ENCODE data around the gene EDDM3A.
"Not testable (repeated sequence)": the region's sequence is repeated elsewhere in the genome, so short reads cannot be mapped to it uniquely, and the experiment has no call there.

EDDM3A gene

GRCh38 chr14:20748439-20748838 lies 2.8 kb downstream of the EDDM3A start:
- TF ChIP-seq CTCF (conservative IDR thresholded peaks at IDR 0.05; ENCODE audit: low read depth, low read length): no peak
- no peak for DNase-seq (ENCODE audit: low read depth)
- H3K4me3 ChIP-seq (ENCODE audit: low read length): no peak overlapping the region

- no peak for TF ChIP-seq CTCF (conservative IDR thresholded peaks at IDR 0.05; ENCODE audit: low read depth, low read length)
- no peak for DNase-seq (ENCODE audit: low read depth)
- no peak overlapping the region for H3K4me3 ChIP-seq (ENCODE audit: low read length)
Measured at GRCh38 chr14:20750194-20750593, 4.5 kb downstream of the EDDM3A start.

- no peak for DNase-seq (ENCODE audit: low read depth)
- TF ChIP-seq CTCF (conservative IDR thresholded peaks at IDR 0.05; ENCODE audit: low read depth, low read length): no peak
- no peak overlapping the region for H3K4me3 ChIP-seq (ENCODE audit: low read length)
Measured at GRCh38 chr14:20751963-20752562, 6.4 kb downstream of the EDDM3A start.

- no peak for DNase-seq (ENCODE audit: low read depth)
- H3K4me3 ChIP-seq (ENCODE audit: low read length): no peak overlapping the region
- no peak for TF ChIP-seq CTCF (conservative IDR thresholded peaks at IDR 0.05; ENCODE audit: low read depth, low read length)
Measured at GRCh38 chr14:20754308-20754707, 8.6 kb downstream of the EDDM3A start.

- H3K4me3 ChIP-seq (ENCODE audit: low read length): no peak overlapping the region
- TF ChIP-seq CTCF (conservative IDR thresholded peaks at IDR 0.05; ENCODE audit: low read depth, low read length): no peak
- DNase-seq (ENCODE audit: low read depth): no peak
Measured at GRCh38 chr14:20755037-20755436, 9.3 kb downstream of the EDDM3A start.

GRCh38 chr14:20757965-20758364 lies 12.3 kb downstream of the EDDM3A start:
- no peak for TF ChIP-seq CTCF (conservative IDR thresholded peaks at IDR 0.05; ENCODE audit: low read depth, low read length)
- no peak overlapping the region for H3K4me3 ChIP-seq (ENCODE audit: low read length)
- DNase-seq (ENCODE audit: low read depth): no peak

- not testable (repeated sequence) for H3K4me3 ChIP-seq (ENCODE audit: low read length); DNase-seq (ENCODE audit: low read depth)
Measured at GRCh38 chr14:20759465-20759864, 13.8 kb downstream of the EDDM3A start.

- TF ChIP-seq CTCF (conservative IDR thresholded peaks at IDR 0.05; ENCODE audit: low read depth, low read length): no peak
- DNase-seq (ENCODE audit: low read depth): no peak
- H3K4me3 ChIP-seq (ENCODE audit: low read length): no peak overlapping the region
Measured at GRCh38 chr14:20760950-20761349, 15.3 kb downstream of the EDDM3A start.
